OCI-LY3 (cell line): Measurements from ENCODE around the gene MAGEA9B.
"Not testable (repeated sequence)": the region's sequence is repeated elsewhere in the genome, so short reads cannot be mapped to it uniquely, and the experiment has no call there.

Source experiments
- H2AFZ ChIP-seq: fragments of 200-600, 300-600 bp; shearing (Covaris generic); 2 replicates; pipeline ENCODE4 v1.6.0; 2014; ENCODE audit warnings: antibody characterized with exemption, low read depth, low read length
- H3K27ac ChIP-seq: fragments of 200-600, 300-600 bp; sonication (generic); 2 replicates; pipeline ENCODE4 v1.5.1; 2014; ENCODE audit warnings: mild to moderate bottlenecking, low read length, moderate library complexity, mixed read lengths
- H3K27me3 ChIP-seq: fragments of 200-600, 300-600 bp; sonication (generic); 2 replicates; pipeline ENCODE4 v1.6.1; 2014; ENCODE audit warnings: low read depth, low read length, mixed read lengths
- H3K36me3 ChIP-seq: fragments of 200-600, 300-600 bp; sonication (generic); replicated peaks from 2 replicates; pipeline ENCODE3; 2014; ENCODE audit warnings: low read depth, low read length, mixed read lengths
- H3K4me1 ChIP-seq: fragments of 300-600, 200-600 bp; sonication (generic); 2 replicates; pipeline ENCODE4 v1.6.1; 2014; ENCODE audit warnings: low read length, mixed read lengths
- H3K4me2 ChIP-seq: fragments of 200-600, 300-600 bp; sonication (generic); 2 replicates; pipeline ENCODE4 v1.6.1; 2014; ENCODE audit warnings: low read length, mixed read lengths
- H3K4me3 ChIP-seq: fragments of 300-600, 200-600 bp; sonication (generic); 2 replicates; pipeline ENCODE4 v1.5.1; 2014; ENCODE audit warnings: antibody characterized with exemption, mild to moderate bottlenecking, low read length, moderate library complexity
- H3K79me2 ChIP-seq: fragments of 300-600, 200-600 bp; shearing (Covaris generic); 2 replicates; pipeline ENCODE4 v1.6.1; 2014; ENCODE audit warnings: mild to moderate bottlenecking, low read length, mixed read lengths
- H3K9ac ChIP-seq: fragments of 300-600, 200-600 bp; shearing (Covaris generic); 2 replicates; pipeline ENCODE4 v1.6.0; 2014; ENCODE audit warnings: mild to moderate bottlenecking, low read length, moderate library complexity
- H3K9me3 ChIP-seq: fragments of 200-600, 300-600 bp; shearing (Covaris generic); 2 replicates; pipeline ENCODE4 v1.6.1; 2014; ENCODE audit warnings: low read length, mixed read lengths; ENCODE audit not compliant: insufficient read depth
- H4K20me1 ChIP-seq: fragments of 200-600, 300-600 bp; sonication (generic); 2 replicates; pipeline ENCODE4 v1.6.1; 2016; ENCODE audit warnings: low read length, mixed read lengths; ENCODE audit not compliant: insufficient read depth
- CTCF ChIP-seq: fragments of 200-600, 300-600 bp; sonication (generic); IDR thresholded peaks from 2 replicates; pipeline ENCODE4 v1.5.1; 2014; ENCODE audit warnings: antibody characterized with exemption, low read length, low read depth
- EZH2phosphoT487 ChIP-seq: fragments of 200-600 bp; shearing (Covaris generic); IDR thresholded peaks from 2 replicates; pipeline ENCODE4 v1.6.1; 2018; ENCODE audit warnings: antibody characterized with exemption, mixed run types, low read depth

MAGEA9B gene

GRCh38 chrX:149567621-149568417 is 19.4 kb downstream of the MAGEA9B start:
- no peaks in the 10 kb centered on the region for H4K20me1 ChIP-seq
- H3K4me1 ChIP-seq = peaks cover 6% of the 10 kb centered on the region
- no peaks in the 10 kb centered on the region for H3K36me3 ChIP-seq
- no peak overlapping the region for H3K27ac ChIP-seq
- no peaks in the 10 kb centered on the region for H3K79me2 ChIP-seq
- no peaks in the 10 kb centered on the region for H3K9me3 ChIP-seq
- no peak overlapping the region for H3K4me2 ChIP-seq
- no peak overlapping the region for H3K9ac ChIP-seq
- TF ChIP-seq EZH2phosphoT487 = no peak
- no peak for TF ChIP-seq CTCF
- H3K4me3 ChIP-seq = no peak overlapping the region
- no peak overlapping the region for H2AFZ ChIP-seq
- H3K27me3 ChIP-seq = no peaks in the 10 kb centered on the region

- Histone ChIP-seq H3K79me2 (no peaks in the 10 kb centered on the region), H3K4me1 (no peaks in the 10 kb centered on the region), H3K9me3 (no peaks in the 10 kb centered on the region), H2AFZ (no peak overlapping the region), H3K4me3 (no peak overlapping the region), H3K27me3 (no peaks in the 10 kb centered on the region), H4K20me1 (no peaks in the 10 kb centered on the region), H3K9ac (no peak overlapping the region), H3K36me3 (no peaks in the 10 kb centered on the region), H3K27ac (no peak overlapping the region), H3K4me2 (no peak overlapping the region)
- TF ChIP-seq CTCF (no peak), EZH2phosphoT487 (no peak)
These were observed 23.9 kb downstream of the MAGEA9B start for GRCh38 chrX:149563359-149563758.

GRCh38 chrX:149555251-149555650 is 32.0 kb downstream of the MAGEA9B start:
- H3K79me2 ChIP-seq, H3K4me3 ChIP-seq, H3K9ac ChIP-seq, H3K9me3 ChIP-seq, H3K4me1 ChIP-seq, H4K20me1 ChIP-seq, H2AFZ ChIP-seq, H3K36me3 ChIP-seq, H3K4me2 ChIP-seq, H3K27ac ChIP-seq, H3K27me3 ChIP-seq: not testable (repeated sequence)

DNA sequence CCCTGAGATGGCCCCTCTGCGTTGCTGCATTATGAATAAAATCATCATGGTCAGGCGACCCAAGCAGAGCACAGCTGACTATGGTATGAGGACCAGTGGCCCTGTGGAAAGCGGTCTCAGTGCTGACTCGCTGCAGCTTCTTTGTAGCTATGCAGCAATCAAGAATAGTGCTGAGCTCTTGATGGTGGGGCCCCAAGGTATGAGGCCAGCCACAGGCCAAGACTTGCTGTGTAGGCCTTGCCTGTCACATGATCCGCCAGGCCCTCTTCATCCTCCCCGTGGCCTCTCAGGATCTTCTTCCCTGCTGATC is 35.4 kb downstream of the MAGEA9B start:
- H3K79me2 ChIP-seq, H3K27me3 ChIP-seq, H3K4me3 ChIP-seq, H3K9me3 ChIP-seq, H2AFZ ChIP-seq, H3K36me3 ChIP-seq, H3K4me2 ChIP-seq, H4K20me1 ChIP-seq, H3K27ac ChIP-seq, H3K4me1 ChIP-seq, H3K9ac ChIP-seq: not testable (repeated sequence)

DNA sequence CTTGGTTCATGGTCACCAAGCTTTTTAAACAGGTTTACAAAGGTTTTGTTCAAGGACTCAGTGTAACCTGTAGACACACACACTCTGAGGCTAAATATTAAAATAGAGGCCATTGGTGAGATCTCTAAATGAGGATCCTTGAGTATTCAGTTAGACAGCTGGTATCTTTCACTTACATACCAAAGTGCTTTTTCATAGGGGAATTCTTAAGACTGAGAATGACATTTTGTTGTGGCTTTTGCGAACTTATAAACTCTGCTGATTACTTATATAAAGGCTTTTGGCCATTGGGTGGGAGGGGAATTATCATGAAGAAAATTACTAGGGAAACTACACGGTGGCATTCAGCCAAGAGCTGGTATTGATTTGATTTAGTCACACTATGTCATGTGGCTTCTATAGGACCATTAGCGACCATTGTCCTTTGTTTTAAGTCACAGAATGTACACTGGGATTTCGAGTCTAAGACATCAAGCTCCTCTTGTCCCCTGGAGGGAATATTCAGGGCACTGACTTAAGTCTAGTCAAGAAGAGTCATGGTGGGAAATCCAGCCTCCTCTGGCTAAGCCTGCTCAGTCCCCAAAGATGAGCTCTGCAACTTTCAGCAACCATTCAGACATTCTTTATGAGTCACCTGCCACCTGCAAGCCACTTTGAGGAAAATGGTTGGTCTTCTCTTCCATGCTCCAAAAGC is 35.9 kb downstream of the MAGEA9B start:
- not testable (repeated sequence) for H3K9me3 ChIP-seq, H3K4me1 ChIP-seq, H3K4me2 ChIP-seq, H3K27me3 ChIP-seq, H4K20me1 ChIP-seq, H2AFZ ChIP-seq, H3K4me3 ChIP-seq, H3K36me3 ChIP-seq, H3K9ac ChIP-seq, H3K79me2 ChIP-seq, H3K27ac ChIP-seq

- not testable (repeated sequence) for H3K9me3 ChIP-seq, H3K4me2 ChIP-seq, H3K79me2 ChIP-seq, H2AFZ ChIP-seq, H3K27ac ChIP-seq, H4K20me1 ChIP-seq, H3K36me3 ChIP-seq, H3K27me3 ChIP-seq, H3K4me1 ChIP-seq, H3K9ac ChIP-seq, H3K4me3 ChIP-seq
These were observed 36.8 kb downstream of the MAGEA9B start for GRCh38 chrX:149550454-149550853.

GRCh38 chrX:149549701-149550100 is 37.6 kb downstream of the MAGEA9B start, which contains the start of gene HSFX3:
Gene HSFX3 (minus strand): TSS chrX:149549924. CDS start chrX:149549852, 72 bp downstream.
- not testable (repeated sequence) for H3K9ac ChIP-seq, H3K9me3 ChIP-seq, H3K4me2 ChIP-seq, H3K4me3 ChIP-seq, H3K36me3 ChIP-seq, H3K27me3 ChIP-seq, H3K79me2 ChIP-seq, H4K20me1 ChIP-seq, H2AFZ ChIP-seq, H3K27ac ChIP-seq
- H3K4me1 ChIP-seq = peaks cover 15% of the 10 kb centered on the region

DNA sequence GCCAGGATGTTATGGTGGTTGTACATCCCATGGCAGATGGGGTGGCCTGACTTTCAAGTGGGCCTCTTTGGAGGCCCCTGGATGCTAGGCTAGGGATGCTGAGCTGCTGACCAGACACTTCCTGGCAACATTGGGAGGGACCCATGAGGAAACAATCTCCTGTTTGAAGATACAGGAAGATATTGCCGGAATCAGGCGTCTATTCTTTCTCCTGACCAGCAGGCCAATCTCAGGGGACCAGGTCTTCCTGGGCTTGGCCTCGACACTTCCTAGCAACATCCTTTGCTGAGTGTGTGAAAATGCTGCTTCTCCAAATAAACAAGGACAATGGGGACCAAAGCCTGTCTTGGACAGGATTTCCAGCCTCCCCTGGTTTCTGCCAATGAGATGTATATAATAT is 39.5 kb downstream of the MAGEA9B start:
- H4K20me1 ChIP-seq, H3K27me3 ChIP-seq, H3K9me3 ChIP-seq, H3K4me3 ChIP-seq, H3K79me2 ChIP-seq, H3K36me3 ChIP-seq, H3K9ac ChIP-seq, H2AFZ ChIP-seq, H3K4me2 ChIP-seq, H3K27ac ChIP-seq: not testable (repeated sequence)
- H3K4me1 ChIP-seq = peaks cover 17% of the 10 kb centered on the region
